HCT116 (cell line): ENCODE data around the gene OR52K2. TPM values are rescaled to one million over a fixed set of nuclear protein-coding genes. Genes with fewer than 3 reads are reported as not detected.

Source experiments
- ATAC-seq: fragments of 200-7000 bp; cut with Tn5 transposase; 2 replicates; pipeline ENCODE4 v1.9.1; 2020; ENCODE audit warnings: mild to moderate bottlenecking, moderate library complexity
- BruUV-seq: library from RNA; stranded (reverse); fragments of 400-500 nt; replicated peaks from 2 replicates; lab custom pipeline; 2021; lab: Mats Ljungman, UMichigan
- CTCF ChIA-PET: fragments of 300-600 bp; sonication (Branson Sonifier 250); formaldehyde crosslinking; loops from one replicate; lab custom pipeline; 2021; ENCODE audit warnings: antibody characterized with exemption; lab: Charles Lee
- POLR2A ChIA-PET: fragments of 300-600, 350-600 bp; sonication (Branson Sonifier 250); formaldehyde crosslinking; loops from one replicate; lab custom pipeline; 2021; ENCODE audit warnings: antibody characterized with exemption; lab: Charles Lee
- RAD21 ChIA-PET, 2 experiments: fragments of 300-600 bp; sonication (Branson Sonifier 250); formaldehyde crosslinking; loops; one replicate each; lab custom pipeline; 2023; ENCODE audit warnings: low total read pairs in 2 of 2; ENCODE audit not compliant: uncharacterized antibody in 2 of 2, unreplicated experiment in 2 of 2, low non-redundant PET in 1 of 2; lab: Charles Lee
- DNase-seq: peaks from one replicate; pipeline ENCODE4 v3.0.0-alpha.2; 2010; ENCODE audit warnings: low read depth, low spot score
- H2AFZ ChIP-seq: fragments of 200-600 bp; shearing (Covaris generic), sonication (generic); 2 replicates; pipeline ENCODE4 v1.6.1; 2017; ENCODE audit warnings: low read depth, mixed run types, mixed read lengths, antibody characterized with exemption, low read length; ENCODE audit not compliant: poor library complexity, severe bottlenecking
- H3K27ac ChIP-seq: 2 replicates; pipeline ENCODE4 v1.5.1; 2012; ENCODE audit warnings: low read depth, low read length
- H3K27me3 ChIP-seq: fragments of 200-600 bp; sonication (generic); 2 replicates; pipeline ENCODE4 v1.6.1; 2016; ENCODE audit warnings: mixed run types, low read length, mixed read lengths; ENCODE audit not compliant: insufficient read depth
- H3K36me3 ChIP-seq, 2 experiments: fragments of 200-500 bp in 1 of 2; fragments of 200-600 bp in 1 of 2; sonication (Bioruptor generic) in 1 of 2; sonication (generic) in 1 of 2; 2 replicates each; pipeline versions ENCODE4 v1.5.1 to v1.6.1; 2014 to 2016; ENCODE audit warnings: low read length in 2 of 2, inconsistent platforms in 1 of 2, mixed read lengths in 1 of 2, mixed run types in 1 of 2; ENCODE audit not compliant: insufficient read depth in 2 of 2, control insufficient read depth in 1 of 2
- H3K4me1 ChIP-seq, 2 experiments: fragments of 200-600 bp in 1 of 2; sonication (generic) in 1 of 2; 2 replicates each; pipeline versions ENCODE4 v1.5.1 to v1.6.1; 2012 to 2017; ENCODE audit warnings: low read length in 2 of 2, inconsistent platforms in 1 of 2, mild to moderate bottlenecking in 1 of 2, mixed read lengths in 1 of 2, mixed run types in 1 of 2, moderate library complexity in 1 of 2; ENCODE audit not compliant: insufficient read depth in 2 of 2, control insufficient read depth in 1 of 2
- H3K4me2 ChIP-seq: fragments of 200-600 bp; sonication (generic); 2 replicates; pipeline ENCODE4 v1.6.1; 2017; ENCODE audit warnings: mixed run types, low read length, mixed read lengths
- H3K4me3 ChIP-seq, 2 experiments: fragments of 200-600 bp in 1 of 2; sonication (generic) in 1 of 2; replicated peaks in 1 of 2; 2 replicates each; pipeline ENCODE4 v1.5.1; 2011 to 2016; ENCODE audit warnings: low read length in 2 of 2, control low read depth in 1 of 2, low read depth in 1 of 2, mild to moderate bottlenecking in 1 of 2, mixed read lengths in 1 of 2, mixed run types in 1 of 2
- H3K79me2 ChIP-seq: fragments of 200-600 bp; sonication (generic); 2 replicates; pipeline ENCODE4 v1.6.1; 2017; ENCODE audit warnings: mild to moderate bottlenecking, mixed run types, low read length, moderate library complexity, mixed read lengths; ENCODE audit not compliant: insufficient read depth
- H3K9ac ChIP-seq: fragments of 200-600 bp; sonication (generic); 2 replicates; pipeline ENCODE4 v1.6.1; 2016; ENCODE audit warnings: low read length, mixed read lengths
- H3K9me2 ChIP-seq: fragments of 200-600 bp; sonication (generic), shearing (Covaris generic); 2 replicates; pipeline ENCODE4 v1.6.1; 2017; ENCODE audit warnings: mixed run types, mild to moderate bottlenecking, moderate library complexity; ENCODE audit not compliant: insufficient read depth
- H3K9me3 ChIP-seq, 2 experiments: fragments of 200-500 bp in 1 of 2; fragments of 200-600 bp in 1 of 2; sonication (Bioruptor generic) in 1 of 2; sonication (generic) in 1 of 2; 2 replicates each; pipeline ENCODE4 v1.6.1; 2014 to 2017; ENCODE audit warnings: low read length in 2 of 2, mixed read lengths in 2 of 2, inconsistent platforms in 1 of 2, low read depth in 1 of 2, mild to moderate bottlenecking in 1 of 2, mixed run types in 1 of 2, moderate library complexity in 1 of 2; ENCODE audit not compliant: control insufficient read depth in 1 of 2, insufficient read depth in 1 of 2
- H4K20me1 ChIP-seq: fragments of 200-600 bp; sonication (generic), shearing (Covaris generic); 2 replicates; pipeline ENCODE4 v1.6.1; 2017; ENCODE audit warnings: mixed run types, mild to moderate bottlenecking, moderate library complexity; ENCODE audit not compliant: insufficient read depth
- CBX3 ChIP-seq: IDR thresholded peaks from 2 replicates; pipeline ENCODE4 v1.6.1; 2012; ENCODE audit warnings: low read depth
- CEBPB ChIP-seq: IDR thresholded peaks from 2 replicates; pipeline ENCODE4 v1.6.1; 2012; ENCODE audit warnings: low read depth
- EGR1 ChIP-seq: IDR thresholded peaks from 2 replicates; pipeline ENCODE4 v1.6.1; 2012; ENCODE audit warnings: low read depth
- ELF1 ChIP-seq: IDR thresholded peaks from 2 replicates; pipeline ENCODE4 v1.6.1; 2012; ENCODE audit warnings: low read depth, borderline replicate concordance
- EZH2 ChIP-seq: fragments of 200-600 bp; sonication (generic); IDR thresholded peaks from 2 replicates; pipeline ENCODE4 v1.6.1; 2017; ENCODE audit warnings: antibody characterized with exemption, mixed run types
- EZH2phosphoT487 ChIP-seq: fragments of 200-600 bp; IDR thresholded peaks from 2 replicates; pipeline ENCODE4 v1.6.1; 2018; ENCODE audit warnings: antibody characterized with exemption, borderline replicate concordance
- FOSL1 ChIP-seq: IDR thresholded peaks from 2 replicates; pipeline ENCODE4 v1.6.1; 2012; ENCODE audit warnings: low read depth
- JUND ChIP-seq: IDR thresholded peaks from 2 replicates; pipeline ENCODE4 v1.6.1; 2012
- POLR2A ChIP-seq: IDR thresholded peaks from 2 replicates; pipeline ENCODE4 v1.7.0; 2011; ENCODE audit warnings: borderline replicate concordance; ENCODE audit not compliant: insufficient read depth, insufficient read length; ENCODE audit errors: extremely low read depth
- POLR2AphosphoS5 ChIP-seq: IDR thresholded peaks from 2 replicates; pipeline ENCODE4 v1.6.1; 2011; ENCODE audit warnings: mild to moderate bottlenecking, low read depth, low read length, moderate library complexity
- RAD21 ChIP-seq: IDR thresholded peaks from 2 replicates; pipeline ENCODE4 v1.6.1; 2012; ENCODE audit warnings: low read depth, mild to moderate bottlenecking
- SP1 ChIP-seq: IDR thresholded peaks from 2 replicates; pipeline ENCODE4 v1.6.1; 2012; ENCODE audit warnings: low read depth
- SRF ChIP-seq: IDR thresholded peaks from 2 replicates; pipeline ENCODE4 v1.6.1; 2012; ENCODE audit warnings: low read depth
- YY1 ChIP-seq: IDR thresholded peaks from 2 replicates; pipeline ENCODE4 v1.6.1; 2011; ENCODE audit warnings: low read length, low read depth, moderate library complexity, mild to moderate bottlenecking; ENCODE audit not compliant: insufficient replicate concordance; ENCODE audit errors: extremely low read depth
- ZFX ChIP-seq: fragments of 450-650 bp; IDR thresholded peaks from 2 replicates; pipeline ENCODE4 v1.6.1; 2017
- ZNF274 ChIP-seq: fragments of 200-500 bp; sonication (Bioruptor generic); IDR thresholded peaks from 2 replicates; pipeline ENCODE4 v1.6.1; 2014; ENCODE audit warnings: mild to moderate bottlenecking, low read depth, low read length, inconsistent platforms
- intact Hi-C: fragments of 100-400 bp; cut with micrococcal nuclease; formaldehyde crosslinking; loops from 2 replicates; pipeline ENCODE4 v1.10.0; 2022
- total RNA-seq: library from RNA; stranded (reverse); gene quantifications from one replicate; pipeline ENCODE4 v1.2.1, GENCODE V29; 2021; ENCODE audit not compliant: unreplicated experiment
- TF ChIP-seq, protein P1 (sequence below): IDR thresholded peaks from 2 replicates; pipeline ENCODE4 v1.6.1; 2012
- TF ChIP-seq, protein P2 (sequence below): IDR thresholded peaks from 2 replicates; pipeline ENCODE4 v1.6.1; 2012
- TF ChIP-seq, protein P3 (sequence below): IDR thresholded peaks from 2 replicates; pipeline ENCODE4 v1.6.1; 2011; ENCODE audit warnings: mild to moderate bottlenecking, low read length, moderate library complexity; ENCODE audit not compliant: insufficient replicate concordance; ENCODE audit errors: extremely low read depth
- TF ChIP-seq, protein P4 (sequence below), 3 experiments: fragments of 200-600 bp in 1 of 3; sonication (generic) in 1 of 3; IDR thresholded peaks in 2 of 3; conservative IDR thresholded peaks in 1 of 3; 2 replicates each; pipeline ENCODE4 v1.5.1; 2012 to 2017; ENCODE audit warnings: low read depth in 2 of 3, low read length in 2 of 3, antibody characterized with exemption in 1 of 3, borderline replicate concordance in 1 of 3, control low read depth in 1 of 3, mild to moderate bottlenecking in 1 of 3, mixed read lengths in 1 of 3, mixed run types in 1 of 3, moderate library complexity in 1 of 3; ENCODE audit not compliant: insufficient read depth in 1 of 3

OR52K2 gene
- total RNA-seq, 1 experiment from 2014 or later, result not detected

DNA sequence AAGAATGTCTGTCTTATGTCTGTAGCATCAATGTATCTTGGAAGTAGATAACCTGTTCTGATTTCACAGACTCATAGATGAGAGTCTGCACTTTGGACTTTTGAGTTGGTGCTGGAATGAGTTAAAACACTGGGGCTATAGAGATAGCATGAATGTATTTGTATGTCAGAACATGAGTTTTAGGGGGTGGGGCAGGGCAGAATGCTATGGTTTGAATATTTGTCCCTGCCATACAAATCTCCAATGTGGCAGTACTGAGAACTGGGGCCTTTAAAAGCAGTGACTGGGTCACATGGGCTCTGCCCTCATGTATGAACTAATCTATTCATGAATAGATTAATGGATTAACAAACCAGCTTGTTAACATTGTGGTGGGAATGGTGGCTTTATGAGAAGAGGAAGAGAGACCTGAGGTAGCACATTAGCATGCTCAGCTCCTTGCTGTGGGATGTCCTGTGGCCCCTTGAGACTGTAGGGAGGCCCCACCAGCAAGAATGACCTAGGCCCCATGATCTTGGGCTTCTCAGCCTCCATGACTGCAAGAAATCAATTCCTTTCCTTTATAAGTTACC, 17.9 kb downstream of the OR52K2 start:
- Histone ChIP-seq H3K9me3 (no peaks in the 10 kb centered on the region), H3K9me2 (no peaks in the 10 kb centered on the region), H2AFZ (no peak overlapping the region), H3K9ac (no peak overlapping the region), H3K36me3 (no peaks in the 10 kb centered on the region), H3K4me2 (no peak overlapping the region), H4K20me1 (no peaks in the 10 kb centered on the region), H3K79me2 (no peaks in the 10 kb centered on the region), H3K4me3 (no peak overlapping the region), H3K4me1 (peaks cover 0 to 7% of the 10 kb centered on the region in 2 experiments; a peak in 2 of 4 replicates), H3K27ac (no peak overlapping the region), H3K27me3 (0 out of 2 replicates have a peak, but pooled peaks cover 6% of the 10 kb centered on the region)
- ChIA-PET RAD21 (no interaction called here), CTCF (no interaction called here), POLR2A (no interaction called here)
- DNase-seq (no peak), ATAC-seq (no peak)
- intact Hi-C loops, result no loop called here
- BruUV-seq, result no TSS peak
- TF ChIP-seq CEBPB (no peak), EZH2phosphoT487 (no peak), SRF (no peak), JUND (no peak), ZFX (no peak), EGR1 (no peak), ZNF274 (no peak), EZH2 (no peak), POLR2AphosphoS5 (no peak), ELF1 (no peak), CBX3 (no peak), FOSL1 (no peak), YY1 (no peak), SP1 (no peak), RAD21 (no peak), POLR2A (no peak)
- TF ChIP-seq, protein P1, sequence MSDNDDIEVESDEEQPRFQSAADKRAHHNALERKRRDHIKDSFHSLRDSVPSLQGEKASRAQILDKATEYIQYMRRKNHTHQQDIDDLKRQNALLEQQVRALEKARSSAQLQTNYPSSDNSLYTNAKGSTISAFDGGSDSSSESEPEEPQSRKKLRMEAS, result no peak
- TF ChIP-seq, protein P2, sequence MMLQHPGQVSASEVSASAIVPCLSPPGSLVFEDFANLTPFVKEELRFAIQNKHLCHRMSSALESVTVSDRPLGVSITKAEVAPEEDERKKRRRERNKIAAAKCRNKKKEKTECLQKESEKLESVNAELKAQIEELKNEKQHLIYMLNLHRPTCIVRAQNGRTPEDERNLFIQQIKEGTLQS, result no peak
- TF ChIP-seq, protein P3, sequence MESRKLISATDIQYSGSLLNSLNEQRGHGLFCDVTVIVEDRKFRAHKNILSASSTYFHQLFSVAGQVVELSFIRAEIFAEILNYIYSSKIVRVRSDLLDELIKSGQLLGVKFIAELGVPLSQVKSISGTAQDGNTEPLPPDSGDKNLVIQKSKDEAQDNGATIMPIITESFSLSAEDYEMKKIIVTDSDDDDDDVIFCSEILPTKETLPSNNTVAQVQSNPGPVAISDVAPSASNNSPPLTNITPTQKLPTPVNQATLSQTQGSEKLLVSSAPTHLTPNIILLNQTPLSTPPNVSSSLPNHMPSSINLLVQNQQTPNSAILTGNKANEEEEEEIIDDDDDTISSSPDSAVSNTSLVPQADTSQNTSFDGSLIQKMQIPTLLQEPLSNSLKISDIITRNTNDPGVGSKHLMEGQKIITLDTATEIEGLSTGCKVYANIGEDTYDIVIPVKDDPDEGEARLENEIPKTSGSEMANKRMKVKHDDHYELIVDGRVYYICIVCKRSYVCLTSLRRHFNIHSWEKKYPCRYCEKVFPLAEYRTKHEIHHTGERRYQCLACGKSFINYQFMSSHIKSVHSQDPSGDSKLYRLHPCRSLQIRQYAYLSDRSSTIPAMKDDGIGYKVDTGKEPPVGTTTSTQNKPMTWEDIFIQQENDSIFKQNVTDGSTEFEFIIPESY, result no peak
- TF ChIP-seq, protein P4, sequence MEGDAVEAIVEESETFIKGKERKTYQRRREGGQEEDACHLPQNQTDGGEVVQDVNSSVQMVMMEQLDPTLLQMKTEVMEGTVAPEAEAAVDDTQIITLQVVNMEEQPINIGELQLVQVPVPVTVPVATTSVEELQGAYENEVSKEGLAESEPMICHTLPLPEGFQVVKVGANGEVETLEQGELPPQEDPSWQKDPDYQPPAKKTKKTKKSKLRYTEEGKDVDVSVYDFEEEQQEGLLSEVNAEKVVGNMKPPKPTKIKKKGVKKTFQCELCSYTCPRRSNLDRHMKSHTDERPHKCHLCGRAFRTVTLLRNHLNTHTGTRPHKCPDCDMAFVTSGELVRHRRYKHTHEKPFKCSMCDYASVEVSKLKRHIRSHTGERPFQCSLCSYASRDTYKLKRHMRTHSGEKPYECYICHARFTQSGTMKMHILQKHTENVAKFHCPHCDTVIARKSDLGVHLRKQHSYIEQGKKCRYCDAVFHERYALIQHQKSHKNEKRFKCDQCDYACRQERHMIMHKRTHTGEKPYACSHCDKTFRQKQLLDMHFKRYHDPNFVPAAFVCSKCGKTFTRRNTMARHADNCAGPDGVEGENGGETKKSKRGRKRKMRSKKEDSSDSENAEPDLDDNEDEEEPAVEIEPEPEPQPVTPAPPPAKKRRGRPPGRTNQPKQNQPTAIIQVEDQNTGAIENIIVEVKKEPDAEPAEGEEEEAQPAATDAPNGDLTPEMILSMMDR (IDR thresholded peaks at IDR 0.05 in 2 of 3, conservative IDR thresholded peaks at IDR 0.05 in 1 of 3; ENCODE audit: borderline replicate concordance in 1 of 3, insufficient read depth in 1 of 3, low read depth in 2 of 3, low read length in 2 of 3), result no peak
